NCI-H526 (cell line): ENCODE measurements around the gene ABHD14A.
A peak's percentile ranks its signal among the peaks of the same experiment; 100 is the strongest.
"Not testable (repeated sequence)": the region's sequence is repeated elsewhere in the genome, so short reads cannot be mapped to it uniquely, and the experiment has no call there.

ENCODE experiments used
- DNase-seq, 2 experiments: peaks; one replicate each; lab custom pipeline; 2025; lab: John Stamatoyannopoulos, UW

The ABHD14A gene

GRCh38 chr3:51974963-51975851 is at the start of gene ABHD14A:
ABHD14A (plus strand) TSS chr3:51975064; CDS start chr3:51975136, 72 bp downstream.
- peak; percentile 51 to 77 for DNase-seq

- DNase-seq = no peak
Observed at GRCh38 chr3:51927061-51927977, 47.5 kb upstream of the ABHD14A start.

- no peak for DNase-seq
Observed at GRCh38 chr3:51928438-51928837, 46.4 kb upstream of the ABHD14A start.

GRCh38 chr3:51928981-51929380 is 45.9 kb upstream of the ABHD14A start:
- DNase-seq = not testable (repeated sequence)

- no peak for DNase-seq
Observed at GRCh38 chr3:51929420-51930003, 45.4 kb upstream of the ABHD14A start.

GRCh38 chr3:51930439-51930838 is 44.4 kb upstream of the ABHD14A start:
- DNase-seq = no peak

GRCh38 chr3:51931756-51932155 is 43.1 kb upstream of the ABHD14A start:
- no peak for DNase-seq

GRCh38 chr3:51932471-51933370 is 42.1 kb upstream of the ABHD14A start:
- no peak for DNase-seq

GRCh38 chr3:51933471-51934138 is 41.3 kb upstream of the ABHD14A start:
- no peak for DNase-seq

GRCh38 chr3:51934139-51934850 is 40.6 kb upstream of the ABHD14A start:
- no peak for DNase-seq

GRCh38 chr3:51934991-51935885 is 39.6 kb upstream of the ABHD14A start:
- no peak for DNase-seq

GRCh38 chr3:51935886-51936755 is 38.7 kb upstream of the ABHD14A start:
- DNase-seq = no peak

- no peak for DNase-seq
Observed at GRCh38 chr3:51937014-51937413, 37.9 kb upstream of the ABHD14A start.

- DNase-seq = no peak
Observed at GRCh38 chr3:51937611-51938450, 37.0 kb upstream of the ABHD14A start.

- DNase-seq = no peak
Observed at GRCh38 chr3:51938780-51939425, 36.0 kb upstream of the ABHD14A start.

- no peak for DNase-seq
Observed at GRCh38 chr3:51940648-51941462, 34.0 kb upstream of the ABHD14A start.
